Loucy (cell line): ENCODE measurements around the gene SH3BGRL2.
"Not testable (repeated sequence)": the region's sequence is repeated elsewhere in the genome, so short reads cannot be mapped to it uniquely, and the experiment has no call there.

Experiments
- H2AFZ ChIP-seq: fragments of 200-600 bp; sonication (generic); 2 replicates; pipeline ENCODE4 v1.6.0; 2016; ENCODE audit warnings: antibody characterized with exemption, mild to moderate bottlenecking, low read length, moderate library complexity
- H3F3A ChIP-seq: fragments of 200-600 bp; 2 replicates; pipeline ENCODE4 v1.6.0; 2016; ENCODE audit warnings: antibody characterized with exemption, low read depth, mild to moderate bottlenecking
- H3K27me3 ChIP-seq: fragments of 200-600 bp; sonication (generic); 2 replicates; pipeline ENCODE4 v1.6.1; 2014; ENCODE audit warnings: low read length, mild to moderate bottlenecking; ENCODE audit not compliant: insufficient read depth, poor library complexity, severe bottlenecking
- H3K36me3 ChIP-seq: fragments of 200-600 bp; sonication (generic); 2 replicates; pipeline ENCODE4 v1.6.1; 2016; ENCODE audit warnings: low read length; ENCODE audit not compliant: insufficient read depth
- H3K4me1 ChIP-seq: fragments of 200-600 bp; sonication (generic); 2 replicates; pipeline ENCODE4 v1.5.1; 2014; ENCODE audit warnings: low read length, mild to moderate bottlenecking; ENCODE audit not compliant: insufficient read depth, poor library complexity, severe bottlenecking
- H3K4me2 ChIP-seq: fragments of 200-600 bp; sonication (generic); 2 replicates; pipeline ENCODE4 v1.6.0; 2014; ENCODE audit warnings: antibody characterized with exemption, low read length, low read depth, mild to moderate bottlenecking; ENCODE audit not compliant: poor library complexity, severe bottlenecking
- H3K4me3 ChIP-seq: fragments of 200-600 bp; sonication (generic); 2 replicates; pipeline ENCODE4 v1.5.1; 2014; ENCODE audit warnings: low read length, mild to moderate bottlenecking, mixed read lengths; ENCODE audit not compliant: poor library complexity, severe bottlenecking
- H3K79me2 ChIP-seq: fragments of 200-600 bp; sonication (generic); 2 replicates; pipeline ENCODE4 v1.6.1; 2014; ENCODE audit warnings: low read length; ENCODE audit not compliant: insufficient read depth
- H3K9ac ChIP-seq: fragments of 200-600 bp; sonication (generic); 2 replicates; pipeline ENCODE4 v1.6.0; 2014; ENCODE audit warnings: mild to moderate bottlenecking, low read depth, low read length, moderate library complexity; ENCODE audit not compliant: poor library complexity, severe bottlenecking
- H3K9me2 ChIP-seq: fragments of 200-600 bp; sonication (generic); replicated peaks from 2 replicates; pipeline ENCODE4 v1.6.1; 2016; ENCODE audit warnings: low read depth, low read length, mixed read lengths
- H3K9me3 ChIP-seq: fragments of 200-600 bp; sonication (generic); 2 replicates; pipeline ENCODE4 v1.6.1; 2014; ENCODE audit warnings: mild to moderate bottlenecking, antibody characterized with exemption, low read length, low read depth; ENCODE audit not compliant: insufficient read depth
- H4K20me1 ChIP-seq: fragments of 200-600 bp; sonication (generic); 2 replicates; pipeline ENCODE4 v1.6.0; 2014; ENCODE audit warnings: antibody characterized with exemption, low read length, mild to moderate bottlenecking; ENCODE audit not compliant: insufficient read depth, poor library complexity, severe bottlenecking
- EZH2phosphoT487 ChIP-seq: fragments of 200-600 bp; IDR thresholded peaks from 2 replicates; pipeline ENCODE4 v1.6.1; 2018; ENCODE audit warnings: antibody characterized with exemption, mild to moderate bottlenecking, moderate library complexity, borderline replicate concordance
- TF ChIP-seq, protein P1 (sequence below): fragments of 200-600 bp; sonication (generic); conservative IDR thresholded peaks from 2 replicates; pipeline ENCODE4 v1.5.1; 2014; ENCODE audit warnings: mild to moderate bottlenecking, antibody characterized with exemption, low read length

SH3BGRL2 gene

DNA sequence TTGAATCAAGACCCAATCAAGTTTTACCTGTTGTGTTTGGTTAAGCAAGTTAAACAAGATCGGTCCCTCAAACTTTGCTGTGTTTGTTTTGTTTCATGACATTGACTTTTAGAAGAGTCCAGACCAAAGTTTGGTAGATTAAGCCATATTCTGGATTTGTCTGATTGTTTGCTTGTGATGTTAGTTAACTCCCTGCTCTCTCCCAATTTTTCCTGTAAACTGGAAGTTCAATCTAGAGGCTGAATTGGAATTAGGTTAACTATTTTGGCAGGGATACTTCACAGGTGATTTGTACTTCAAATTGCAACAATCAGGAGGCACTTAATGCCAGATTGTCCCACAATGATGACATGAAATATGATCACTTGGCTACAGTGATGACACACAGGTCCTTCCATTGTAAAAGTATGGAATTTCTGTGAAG lies 13.6 kb upstream of the SH3BGRL2 start:
- H3K9me3 ChIP-seq = no peaks in the 10 kb centered on the region
- H3K4me3 ChIP-seq = no peak overlapping the region
- no peaks in the 10 kb centered on the region for H3K4me1 ChIP-seq
- no peaks in the 10 kb centered on the region for H3K36me3 ChIP-seq
- no peaks in the 10 kb centered on the region for H3K27me3 ChIP-seq
- no peaks in the 10 kb centered on the region for H3K9me2 ChIP-seq
- no peak overlapping the region for H2AFZ ChIP-seq
- no peak overlapping the region for H3K9ac ChIP-seq
- no peak for TF ChIP-seq EZH2phosphoT487
- TF ChIP-seq, protein P1, sequence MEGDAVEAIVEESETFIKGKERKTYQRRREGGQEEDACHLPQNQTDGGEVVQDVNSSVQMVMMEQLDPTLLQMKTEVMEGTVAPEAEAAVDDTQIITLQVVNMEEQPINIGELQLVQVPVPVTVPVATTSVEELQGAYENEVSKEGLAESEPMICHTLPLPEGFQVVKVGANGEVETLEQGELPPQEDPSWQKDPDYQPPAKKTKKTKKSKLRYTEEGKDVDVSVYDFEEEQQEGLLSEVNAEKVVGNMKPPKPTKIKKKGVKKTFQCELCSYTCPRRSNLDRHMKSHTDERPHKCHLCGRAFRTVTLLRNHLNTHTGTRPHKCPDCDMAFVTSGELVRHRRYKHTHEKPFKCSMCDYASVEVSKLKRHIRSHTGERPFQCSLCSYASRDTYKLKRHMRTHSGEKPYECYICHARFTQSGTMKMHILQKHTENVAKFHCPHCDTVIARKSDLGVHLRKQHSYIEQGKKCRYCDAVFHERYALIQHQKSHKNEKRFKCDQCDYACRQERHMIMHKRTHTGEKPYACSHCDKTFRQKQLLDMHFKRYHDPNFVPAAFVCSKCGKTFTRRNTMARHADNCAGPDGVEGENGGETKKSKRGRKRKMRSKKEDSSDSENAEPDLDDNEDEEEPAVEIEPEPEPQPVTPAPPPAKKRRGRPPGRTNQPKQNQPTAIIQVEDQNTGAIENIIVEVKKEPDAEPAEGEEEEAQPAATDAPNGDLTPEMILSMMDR = no peak
- H3K79me2 ChIP-seq = no peaks in the 10 kb centered on the region
- no peak overlapping the region for H3K4me2 ChIP-seq
- H3F3A ChIP-seq = no peaks in the 10 kb centered on the region
- H4K20me1 ChIP-seq = no peaks in the 10 kb centered on the region

DNA sequence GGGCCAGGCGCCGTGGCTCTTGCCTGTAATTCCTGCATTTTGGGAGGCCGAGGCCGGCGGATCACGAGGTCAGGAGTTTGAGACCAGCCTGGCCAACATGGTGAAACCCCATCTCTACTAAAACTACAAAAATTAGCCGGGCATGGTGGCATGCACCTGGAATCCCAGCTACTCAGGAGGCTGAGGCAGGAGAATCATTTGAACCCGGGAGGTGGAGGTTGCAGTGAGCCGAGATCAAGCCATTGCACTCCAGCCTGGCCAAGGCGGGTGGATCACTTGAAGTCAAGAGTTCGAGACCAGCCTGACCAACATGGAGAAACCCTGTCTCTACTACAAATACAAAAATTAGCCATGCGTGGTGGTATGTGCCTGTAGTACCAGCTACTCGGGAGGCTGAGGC lies 12.7 kb upstream of the SH3BGRL2 start:
- H2AFZ ChIP-seq, H3K79me2 ChIP-seq, H3K36me3 ChIP-seq, H3K4me1 ChIP-seq, H3K9ac ChIP-seq, H3F3A ChIP-seq, H3K9me3 ChIP-seq, H3K4me2 ChIP-seq, H4K20me1 ChIP-seq, H3K9me2 ChIP-seq, H3K4me3 ChIP-seq, H3K27me3 ChIP-seq: not testable (repeated sequence)

- no peaks in the 10 kb centered on the region for H3F3A ChIP-seq
- no peaks in the 10 kb centered on the region for H3K27me3 ChIP-seq
- no peak overlapping the region for H2AFZ ChIP-seq
- no peaks in the 10 kb centered on the region for H3K4me1 ChIP-seq
- no peak overlapping the region for H3K9ac ChIP-seq
- no peaks in the 10 kb centered on the region for H4K20me1 ChIP-seq
- no peaks in the 10 kb centered on the region for H3K79me2 ChIP-seq
- no peaks in the 10 kb centered on the region for H3K9me2 ChIP-seq
- no peak for TF ChIP-seq EZH2phosphoT487
- TF ChIP-seq, protein P1 = no peak
- no peaks in the 10 kb centered on the region for H3K36me3 ChIP-seq
- no peak overlapping the region for H3K4me3 ChIP-seq
- H3K9me3 ChIP-seq = no peaks in the 10 kb centered on the region
- H3K4me2 ChIP-seq = no peak overlapping the region
These were observed 9.6 kb upstream of the SH3BGRL2 start for GRCh38 chr6:79621579-79621978.

GRCh38 chr6:79622364-79622763 lies 8.8 kb upstream of the SH3BGRL2 start:
- H3F3A ChIP-seq = no peaks in the 10 kb centered on the region
- TF ChIP-seq, protein P1 = no peak
- TF ChIP-seq EZH2phosphoT487 = no peak
- no peaks in the 10 kb centered on the region for H3K4me1 ChIP-seq
- no peaks in the 10 kb centered on the region for H3K9me2 ChIP-seq
- no peaks in the 10 kb centered on the region for H3K79me2 ChIP-seq
- no peaks in the 10 kb centered on the region for H4K20me1 ChIP-seq
- no peaks in the 10 kb centered on the region for H3K9me3 ChIP-seq
- no peak overlapping the region for H3K4me3 ChIP-seq
- no peak overlapping the region for H3K9ac ChIP-seq
- no peak overlapping the region for H3K4me2 ChIP-seq
- H2AFZ ChIP-seq = no peak overlapping the region
- no peaks in the 10 kb centered on the region for H3K27me3 ChIP-seq
- H3K36me3 ChIP-seq = no peaks in the 10 kb centered on the region
